Measurements from ENCODE around the gene USP30. TPM values are rescaled to one million over a fixed set of nuclear protein-coding genes. Genes with fewer than 3 reads are reported as not detected.

The USP30 gene
- 6.0 TPM for total RNA-seq
- 9.1 TPM for polyA plus RNA-seq
- long read RNA-seq, donor 1, result 0 reads
- long read RNA-seq, donor 2, result 0 reads
- long read RNA-seq, donor 3, partial matches to known transcripts, result 10 of 21 reads
- long read RNA-seq, donor 3, other reads (novel, unspliced or antisense), result 8 of 21 reads
- long read RNA-seq, donor 4, partial matches to known transcripts, result 15 of 21 reads
- long read RNA-seq, donor 4, other reads (novel, unspliced or antisense), result 5 of 21 reads
- long read RNA-seq, donor 5, partial matches to known transcripts, result 0 of 3 reads
- long read RNA-seq, donor 5, other reads (novel, unspliced or antisense), result 0 of 3 reads
- long read RNA-seq, donor 6, result 0 reads
- long read RNA-seq, donor 7, partial matches to known transcripts, result 0 of 8 reads
- long read RNA-seq, donor 7, other reads (novel, unspliced or antisense), result 7 of 8 reads
- long read RNA-seq, donor 8, partial matches to known transcripts, result 0 of 1 reads
- long read RNA-seq, donor 8, other reads (novel, unspliced or antisense), result 0 of 1 reads
- long read RNA-seq, donor 9, partial matches to known transcripts, result 0 of 1 reads
- long read RNA-seq, donor 9, other reads (novel, unspliced or antisense), result 0 of 1 reads
- long read RNA-seq, donor 10, result 0 reads

DNA sequence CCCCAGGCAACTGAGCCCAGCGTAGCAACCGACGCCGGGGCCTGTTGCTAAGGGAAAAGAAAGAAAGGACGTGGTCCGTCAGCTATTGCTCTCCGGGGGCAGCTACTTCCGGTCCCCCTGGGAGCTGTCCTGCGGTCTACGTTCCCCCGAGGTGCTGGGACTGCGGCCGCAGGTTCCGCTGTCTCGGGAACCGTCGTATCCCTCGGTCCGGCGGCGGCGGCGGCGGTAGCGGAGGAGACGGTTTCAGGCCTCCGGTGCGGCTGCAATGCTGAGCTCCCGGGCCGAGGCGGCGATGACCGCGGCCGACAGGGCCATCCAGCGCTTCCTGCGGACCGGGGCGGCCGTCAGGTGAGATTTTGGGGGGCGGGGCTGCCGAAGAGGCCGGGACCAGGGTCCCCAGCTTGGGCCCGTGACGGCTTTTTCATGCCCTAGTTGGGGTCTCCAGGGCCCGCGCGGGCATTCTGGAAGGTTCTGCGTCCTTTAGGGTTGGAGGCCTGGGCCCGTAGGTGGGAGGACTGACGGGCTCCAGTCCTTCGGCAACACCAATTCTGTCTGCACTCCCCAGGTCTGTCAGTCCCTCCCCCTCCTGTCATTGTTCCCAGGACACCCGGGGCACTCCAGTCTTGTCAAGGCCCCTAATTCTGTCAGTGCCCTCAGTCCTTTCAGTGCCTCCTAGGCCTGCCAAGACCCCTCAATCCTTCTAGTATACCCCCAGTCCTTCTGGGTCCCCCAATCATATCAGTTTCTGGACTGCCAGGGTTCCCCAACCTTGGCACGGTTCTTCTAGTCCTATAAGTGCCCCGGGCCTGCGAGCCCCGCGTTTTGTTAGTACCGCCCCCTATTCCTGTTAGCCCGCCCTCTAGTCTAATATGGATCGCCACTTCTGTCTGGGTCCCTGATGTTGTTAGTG, at the start of gene USP30:
USP30 (plus strand) TSS at position 163 of the 910 bp plus-strand sequence; CDS start at position 266, 103 bp downstream.
- H3K9me3 ChIP-seq (ENCODE audit: control insufficient read depth in 2 of 2, insufficient read depth in 1 of 2, low read length in 1 of 2), result no peaks in the 10 kb centered on the region
- under 1% methylated on average over 61 of the region's 61 CpGs for WGBS
- H3K4me1 ChIP-seq (ENCODE audit: control insufficient read depth in 2 of 2, insufficient read depth in 2 of 2, low read length in 2 of 2), result peaks cover 3 to 17% of the 10 kb centered on the region in 2 donors
- peak within 1 kb of the TSS; percentile 85 to 99 for H3K4me3 ChIP-seq (ENCODE audit: low read length in 2 of 2)
- peak; percentile 55 to 93 (median 83) for DNase-seq (ENCODE audit: low read depth in 6 of 9, low spot score in 9 of 9)
- H3K27ac ChIP-seq (ENCODE audit: low read depth in 1 of 2, low read length in 1 of 2), result peak within 1 kb of the TSS; percentile 84
- no peaks in the 10 kb centered on the region for H3K27me3 ChIP-seq (ENCODE audit: control insufficient read depth in 2 of 2, insufficient read depth in 1 of 2, low read length in 1 of 2)
- peaks cover under 1 to 3% of the 10 kb centered on the region in 2 donors for H3K36me3 ChIP-seq (ENCODE audit: control insufficient read depth in 2 of 2, insufficient read depth in 2 of 2, low read length in 1 of 2)

DNA sequence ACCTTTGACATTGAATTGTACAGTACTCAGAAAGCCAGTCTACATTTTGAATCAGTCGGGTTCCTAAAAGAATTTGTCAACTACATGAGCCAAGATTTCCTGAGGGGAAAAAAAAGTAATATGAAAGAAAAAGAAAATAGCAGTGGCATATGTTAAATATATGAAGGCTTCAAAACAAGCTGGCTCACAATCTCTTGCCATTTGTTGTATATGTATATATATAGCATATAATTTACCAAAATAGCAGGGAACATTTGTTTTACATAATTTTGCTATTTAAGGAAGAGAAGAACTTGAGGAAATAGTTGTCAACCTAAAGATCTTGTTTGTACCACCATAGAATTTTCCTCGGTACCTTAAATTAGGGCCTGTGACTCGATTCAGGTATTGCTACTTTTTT, 48.4 kb upstream of the USP30 start:
- H3K27me3 ChIP-seq (ENCODE audit: control insufficient read depth in 2 of 2, insufficient read depth in 1 of 2, low read length in 1 of 2), result no peaks in the 10 kb centered on the region
- H3K36me3 ChIP-seq (ENCODE audit: control insufficient read depth in 2 of 2, insufficient read depth in 2 of 2, low read length in 1 of 2), result no peaks in the 10 kb centered on the region
- no peaks in the 10 kb centered on the region for H3K9me3 ChIP-seq (ENCODE audit: control insufficient read depth in 2 of 2, insufficient read depth in 1 of 2, low read length in 1 of 2)
- DNase-seq (ENCODE audit: low read depth in 6 of 9, low spot score in 9 of 9), result no peak
- no peak overlapping the region for H3K27ac ChIP-seq (ENCODE audit: low read depth in 1 of 2, low read length in 1 of 2)
- H3K4me1 ChIP-seq (ENCODE audit: control insufficient read depth in 2 of 2, insufficient read depth in 2 of 2, low read length in 2 of 2), result no peaks in the 10 kb centered on the region
- WGBS, result 91% methylated on average over 3 of the region's 3 CpGs
- no peak overlapping the region for H3K4me3 ChIP-seq (ENCODE audit: low read length in 2 of 2)

DNA sequence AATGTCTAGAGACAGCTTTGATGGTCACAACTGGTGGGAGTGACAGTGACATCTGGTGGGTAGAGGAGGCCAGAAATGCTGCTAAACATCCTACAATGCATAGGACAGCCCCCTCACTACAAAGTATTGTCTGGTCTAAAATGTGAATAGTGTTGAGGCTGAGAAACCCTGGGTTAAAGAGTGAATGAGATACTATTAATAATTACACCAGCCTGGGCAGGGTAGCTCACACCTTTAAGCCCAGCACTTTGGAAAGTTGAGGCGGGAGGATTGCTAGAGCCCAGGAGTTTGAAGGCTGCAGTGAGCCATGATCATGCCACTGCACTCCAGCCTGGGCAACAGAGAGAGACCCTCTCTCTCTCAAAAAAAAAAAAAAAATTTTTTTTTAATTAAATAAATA, 42.6 kb upstream of the USP30 start:
- H3K27ac ChIP-seq (ENCODE audit: low read depth in 1 of 2, low read length in 1 of 2), result no peak overlapping the region
- no peak overlapping the region for H3K4me3 ChIP-seq (ENCODE audit: low read length in 2 of 2)
- no peaks in the 10 kb centered on the region for H3K9me3 ChIP-seq (ENCODE audit: control insufficient read depth in 2 of 2, insufficient read depth in 1 of 2, low read length in 1 of 2)
- no peak for DNase-seq (ENCODE audit: low read depth in 6 of 9, low spot score in 9 of 9)
- no peaks in the 10 kb centered on the region for H3K36me3 ChIP-seq (ENCODE audit: control insufficient read depth in 2 of 2, insufficient read depth in 2 of 2, low read length in 1 of 2)
- no peaks in the 10 kb centered on the region for H3K4me1 ChIP-seq (ENCODE audit: control insufficient read depth in 2 of 2, insufficient read depth in 2 of 2, low read length in 2 of 2)
- 98% methylated on average over 1 of the region's 1 CpG for WGBS
- no peaks in the 10 kb centered on the region for H3K27me3 ChIP-seq (ENCODE audit: control insufficient read depth in 2 of 2, insufficient read depth in 1 of 2, low read length in 1 of 2)

- 87% methylated on average over 2 of the region's 2 CpGs for WGBS
- no peaks in the 10 kb centered on the region for H3K27me3 ChIP-seq (ENCODE audit: control insufficient read depth in 2 of 2, insufficient read depth in 1 of 2, low read length in 1 of 2)
- no peak for DNase-seq (ENCODE audit: low read depth in 6 of 9, low spot score in 9 of 9)
- H3K9me3 ChIP-seq (ENCODE audit: control insufficient read depth in 2 of 2, insufficient read depth in 1 of 2, low read length in 1 of 2), result no peaks in the 10 kb centered on the region
- no peak overlapping the region for H3K4me3 ChIP-seq (ENCODE audit: low read length in 2 of 2)
- H3K36me3 ChIP-seq (ENCODE audit: control insufficient read depth in 2 of 2, insufficient read depth in 2 of 2, low read length in 1 of 2), result no peaks in the 10 kb centered on the region
- H3K4me1 ChIP-seq (ENCODE audit: control insufficient read depth in 2 of 2, insufficient read depth in 2 of 2, low read length in 2 of 2), result no peaks in the 10 kb centered on the region
- no peak overlapping the region for H3K27ac ChIP-seq (ENCODE audit: low read depth in 1 of 2, low read length in 1 of 2)
Observed at GRCh38 chr12:109010259-109010658, 42.1 kb upstream of the USP30 start.

DNA sequence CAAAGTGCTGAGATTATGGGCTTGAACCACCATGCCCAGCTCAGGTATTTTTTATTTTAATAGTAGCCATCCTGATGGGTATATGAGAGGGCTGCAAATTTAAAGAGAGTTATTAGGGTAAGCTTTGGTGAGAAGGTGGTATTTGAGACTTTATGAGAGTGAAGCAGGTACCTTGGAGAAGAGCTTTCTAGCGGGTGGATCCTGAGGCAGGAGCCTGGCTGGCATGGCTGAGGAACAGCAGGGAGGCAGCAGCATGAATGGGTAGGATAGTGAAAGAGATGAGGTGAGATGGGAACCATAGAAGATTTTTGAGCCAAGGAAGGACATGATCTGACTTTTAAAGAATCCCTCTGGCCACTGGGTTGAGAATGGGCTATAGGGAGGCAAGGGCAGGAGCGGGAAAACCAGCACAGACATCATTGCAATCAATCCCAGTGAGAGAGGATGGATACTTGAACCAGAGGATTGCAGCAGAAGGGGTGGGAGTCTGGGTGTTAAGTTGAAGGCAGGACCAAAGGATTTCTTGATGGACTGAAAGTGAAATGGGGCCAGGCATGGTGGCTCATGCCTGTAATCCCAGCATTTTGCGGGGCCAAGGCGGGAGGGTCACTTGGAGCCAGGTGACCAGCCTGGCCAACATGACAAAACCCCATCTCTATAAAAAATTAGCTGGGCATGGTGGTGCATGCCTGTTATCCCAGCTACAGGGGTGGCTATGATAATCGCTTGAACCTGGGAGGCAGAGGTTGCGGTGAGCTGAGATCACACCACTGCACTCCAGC, 37.2 kb upstream of the USP30 start:
- H3K27ac ChIP-seq (ENCODE audit: low read depth in 1 of 2, low read length in 1 of 2), result no peak overlapping the region
- H3K27me3 ChIP-seq (ENCODE audit: control insufficient read depth in 2 of 2, insufficient read depth in 1 of 2, low read length in 1 of 2), result no peaks in the 10 kb centered on the region
- H3K9me3 ChIP-seq (ENCODE audit: control insufficient read depth in 2 of 2, insufficient read depth in 1 of 2, low read length in 1 of 2), result no peaks in the 10 kb centered on the region
- no peak overlapping the region for H3K4me3 ChIP-seq (ENCODE audit: low read length in 2 of 2)
- DNase-seq (ENCODE audit: low read depth in 6 of 9, low spot score in 9 of 9), result no peak
- no peaks in the 10 kb centered on the region for H3K4me1 ChIP-seq (ENCODE audit: control insufficient read depth in 2 of 2, insufficient read depth in 2 of 2, low read length in 2 of 2)
- WGBS, result 93% methylated on average over 6 of the region's 6 CpGs
- H3K36me3 ChIP-seq (ENCODE audit: control insufficient read depth in 2 of 2, insufficient read depth in 2 of 2, low read length in 1 of 2), result no peaks in the 10 kb centered on the region

GRCh38 chr12:109016016-109016415, 36.4 kb upstream of the USP30 start:
- no peak overlapping the region for H3K27ac ChIP-seq (ENCODE audit: low read depth in 1 of 2, low read length in 1 of 2)
- H3K36me3 ChIP-seq (ENCODE audit: control insufficient read depth in 2 of 2, insufficient read depth in 2 of 2, low read length in 1 of 2), result no peaks in the 10 kb centered on the region
- no peaks in the 10 kb centered on the region for H3K9me3 ChIP-seq (ENCODE audit: control insufficient read depth in 2 of 2, insufficient read depth in 1 of 2, low read length in 1 of 2)
- H3K4me3 ChIP-seq (ENCODE audit: low read length in 2 of 2), result no peak overlapping the region
- H3K4me1 ChIP-seq (ENCODE audit: control insufficient read depth in 2 of 2, insufficient read depth in 2 of 2, low read length in 2 of 2), result no peaks in the 10 kb centered on the region
- no peak for DNase-seq (ENCODE audit: low read depth in 6 of 9, low spot score in 9 of 9)
- 92% methylated on average over 8 of the region's 8 CpGs for WGBS
- peaks cover 0 to 6% of the 10 kb centered on the region in 2 donors for H3K27me3 ChIP-seq (ENCODE audit: control insufficient read depth in 2 of 2, insufficient read depth in 1 of 2, low read length in 1 of 2)

DNA sequence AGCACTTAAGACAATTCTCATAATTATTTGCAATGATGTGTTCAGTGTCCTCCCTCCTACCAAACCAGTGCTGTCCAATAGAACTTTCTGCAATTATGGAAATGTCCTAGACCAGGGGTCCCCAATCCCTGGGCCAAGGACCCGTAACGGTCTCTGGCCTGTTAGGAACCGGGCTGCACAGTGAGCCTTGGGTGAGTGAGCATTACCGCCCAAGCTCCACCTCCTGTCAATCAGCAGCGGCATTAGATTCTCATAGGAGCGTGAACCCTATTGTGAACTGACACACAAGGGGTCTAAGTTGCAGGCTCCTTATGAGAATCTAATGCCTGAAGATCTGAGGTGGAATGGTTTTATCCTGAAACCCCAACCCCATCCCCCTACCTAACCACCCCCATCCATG, 35.4 kb upstream of the USP30 start:
- no peak for DNase-seq (ENCODE audit: low read depth in 6 of 9, low spot score in 9 of 9)
- Histone ChIP-seq H3K9me3 (ENCODE audit: control insufficient read depth in 2 of 2, insufficient read depth in 1 of 2, low read length in 1 of 2) (no peaks in the 10 kb centered on the region), H3K27ac (ENCODE audit: low read depth in 1 of 2, low read length in 1 of 2) (no peak overlapping the region), H3K4me3 (ENCODE audit: low read length in 2 of 2) (no peak overlapping the region), H3K27me3 (ENCODE audit: control insufficient read depth in 2 of 2, insufficient read depth in 1 of 2, low read length in 1 of 2) (peaks cover 0 to 9% of the 10 kb centered on the region in 2 donors), H3K4me1 (ENCODE audit: control insufficient read depth in 2 of 2, insufficient read depth in 2 of 2, low read length in 2 of 2) (no peaks in the 10 kb centered on the region), H3K36me3 (ENCODE audit: control insufficient read depth in 2 of 2, insufficient read depth in 2 of 2, low read length in 1 of 2) (no peaks in the 10 kb centered on the region)
- WGBS, result 89% methylated on average over 6 of the region's 6 CpGs

DNA sequence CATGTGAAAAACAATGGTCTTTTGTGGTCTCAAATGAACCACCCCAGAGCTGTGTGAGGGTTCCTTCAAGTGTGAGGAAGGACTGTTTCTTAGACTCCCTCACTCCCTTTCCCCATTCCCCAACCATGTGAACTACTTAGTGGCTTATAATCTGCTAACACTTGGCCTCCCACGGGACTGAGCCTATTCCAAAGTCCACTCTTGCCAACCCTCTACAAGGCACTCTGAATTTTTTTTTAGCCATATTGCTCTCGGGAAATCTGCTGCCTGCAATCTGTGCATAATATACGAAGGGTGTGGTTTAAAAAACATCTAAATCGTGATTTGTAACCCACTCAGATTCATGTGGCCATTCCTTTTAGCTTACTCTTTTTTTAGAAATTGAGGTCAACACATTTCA, 34.1 kb upstream of the USP30 start:
- Histone ChIP-seq H3K9me3 (ENCODE audit: control insufficient read depth in 2 of 2, insufficient read depth in 1 of 2, low read length in 1 of 2) (no peaks in the 10 kb centered on the region), H3K27me3 (ENCODE audit: control insufficient read depth in 2 of 2, insufficient read depth in 1 of 2, low read length in 1 of 2) (peaks cover 0 to 9% of the 10 kb centered on the region in 2 donors), H3K4me3 (ENCODE audit: low read length in 2 of 2) (no peak overlapping the region), H3K36me3 (ENCODE audit: control insufficient read depth in 2 of 2, insufficient read depth in 2 of 2, low read length in 1 of 2) (no peaks in the 10 kb centered on the region), H3K27ac (ENCODE audit: low read depth in 1 of 2, low read length in 1 of 2) (no peak overlapping the region), H3K4me1 (ENCODE audit: control insufficient read depth in 2 of 2, insufficient read depth in 2 of 2, low read length in 2 of 2) (no peaks in the 10 kb centered on the region)
- WGBS, result 83% methylated on average over 4 of the region's 4 CpGs
- DNase-seq (ENCODE audit: low read depth in 6 of 9, low spot score in 9 of 9), result no peak
